Stimulated activated CD4-positive, alpha-beta T cell treated with anti-CD3 and anti-CD28 coated beads, TNF-alpha, amount 100 ng/mL, for 4 hours (primary cell): ENCODE measurements around the gene GAPDH.

ENCODE experiments used
- DNase-seq, 3 experiments: peaks; one replicate each; pipeline ENCODE4 v3.0.0-alpha.2; 2020; ENCODE audit warnings: low read depth in 3 of 3

Gene GAPDH

DNA sequence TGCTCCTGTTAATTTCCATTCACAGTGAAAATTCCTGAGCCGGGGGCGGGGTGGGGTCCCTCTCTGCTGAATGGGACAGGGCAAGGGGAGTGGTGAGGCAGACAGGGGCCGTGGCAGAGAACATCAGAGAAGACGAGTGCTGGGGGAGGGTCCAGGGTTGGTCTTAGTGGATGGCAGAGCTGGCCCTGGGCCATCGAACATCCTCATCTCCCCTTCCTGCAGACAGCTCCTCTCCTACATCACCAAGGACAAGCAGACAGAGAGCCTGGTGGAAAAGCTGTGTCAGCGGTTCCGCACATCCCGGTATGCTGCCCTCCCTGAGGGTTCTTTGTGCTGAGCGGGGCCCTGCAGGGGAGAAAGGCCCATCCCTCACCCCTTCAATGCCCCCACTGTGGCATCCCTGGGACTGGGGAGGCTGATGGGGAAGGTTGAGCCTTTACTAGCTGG, 5.0 kb upstream of the GAPDH start:
- no peak for DNase-seq

DNA sequence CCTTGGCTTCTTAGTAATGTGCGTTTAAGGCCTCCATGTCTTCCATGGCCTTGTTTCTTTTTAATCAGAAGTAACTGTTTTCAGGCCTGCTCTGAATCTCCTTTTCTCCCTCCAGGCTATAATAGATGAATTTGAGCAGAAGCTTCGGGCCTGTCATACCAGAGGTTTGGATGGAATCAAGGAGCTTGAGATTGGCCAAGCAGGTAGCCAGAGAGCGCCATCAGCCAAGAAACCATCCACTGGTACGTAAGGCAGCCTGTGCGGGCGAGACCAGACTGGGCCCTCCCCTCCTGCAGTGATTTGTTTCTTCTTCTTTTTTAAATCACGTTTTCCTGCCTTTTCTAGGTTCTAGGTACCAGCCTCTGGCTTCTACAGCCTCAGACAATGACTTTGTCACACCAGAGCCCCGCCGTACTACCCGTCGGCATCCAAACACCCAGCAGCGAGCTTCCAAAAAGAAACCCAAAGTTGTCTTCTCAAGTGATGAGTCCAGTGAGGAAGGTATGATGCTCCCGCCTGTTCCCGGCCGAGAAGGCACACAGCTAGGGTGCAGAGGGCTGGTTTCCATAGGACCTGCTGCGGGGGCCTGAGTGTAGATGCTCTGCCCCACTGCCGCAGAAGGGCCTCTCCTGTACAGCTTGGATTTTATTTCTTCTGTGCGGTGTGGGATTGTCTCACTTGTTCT, 3.6 kb upstream of the GAPDH start:
- no peak for DNase-seq

DNA sequence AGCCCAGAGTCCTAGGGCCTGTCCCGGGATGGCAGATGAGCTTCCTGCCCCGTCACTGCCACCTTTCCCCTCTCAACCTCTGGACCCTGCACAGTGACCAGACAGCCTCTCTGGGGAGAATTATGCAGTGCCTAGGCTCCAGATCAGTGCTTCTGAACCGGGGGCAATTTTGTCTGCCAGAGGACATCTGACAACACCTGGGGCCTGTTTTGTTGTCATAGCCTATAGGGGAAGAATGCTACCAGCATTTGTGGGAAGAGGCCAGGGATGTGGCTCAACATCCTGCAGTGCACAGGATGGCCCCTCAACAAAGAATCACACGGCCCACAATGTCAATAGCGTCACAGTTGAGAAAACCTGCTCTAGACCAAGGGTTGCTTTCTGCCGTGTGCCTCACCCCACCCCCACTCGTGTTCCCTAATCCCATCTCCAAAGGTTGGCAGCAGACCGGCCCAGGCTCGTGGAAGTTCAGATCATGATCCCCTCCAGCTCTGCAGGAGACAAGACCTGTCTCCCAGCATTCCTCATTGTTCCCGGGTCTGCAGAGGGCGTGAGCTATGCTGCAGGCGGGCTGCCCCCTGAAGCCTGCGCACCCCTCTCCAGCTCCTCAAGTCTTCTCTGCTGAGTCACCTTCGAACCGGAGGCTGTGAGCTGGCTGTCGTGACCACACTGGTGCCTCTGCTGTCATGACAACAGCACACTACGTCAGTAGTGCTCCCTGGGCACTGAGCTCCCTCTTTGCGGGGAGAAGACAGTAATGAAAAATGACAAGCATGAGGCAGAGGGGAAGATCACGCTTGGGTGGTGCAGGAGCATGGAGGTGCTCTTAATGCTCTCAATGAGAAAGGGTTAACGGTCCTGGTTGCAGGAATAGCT, 2.0 kb upstream of the GAPDH start:
- peak; percentile 57 to 76 (median 73) for DNase-seq

DNA sequence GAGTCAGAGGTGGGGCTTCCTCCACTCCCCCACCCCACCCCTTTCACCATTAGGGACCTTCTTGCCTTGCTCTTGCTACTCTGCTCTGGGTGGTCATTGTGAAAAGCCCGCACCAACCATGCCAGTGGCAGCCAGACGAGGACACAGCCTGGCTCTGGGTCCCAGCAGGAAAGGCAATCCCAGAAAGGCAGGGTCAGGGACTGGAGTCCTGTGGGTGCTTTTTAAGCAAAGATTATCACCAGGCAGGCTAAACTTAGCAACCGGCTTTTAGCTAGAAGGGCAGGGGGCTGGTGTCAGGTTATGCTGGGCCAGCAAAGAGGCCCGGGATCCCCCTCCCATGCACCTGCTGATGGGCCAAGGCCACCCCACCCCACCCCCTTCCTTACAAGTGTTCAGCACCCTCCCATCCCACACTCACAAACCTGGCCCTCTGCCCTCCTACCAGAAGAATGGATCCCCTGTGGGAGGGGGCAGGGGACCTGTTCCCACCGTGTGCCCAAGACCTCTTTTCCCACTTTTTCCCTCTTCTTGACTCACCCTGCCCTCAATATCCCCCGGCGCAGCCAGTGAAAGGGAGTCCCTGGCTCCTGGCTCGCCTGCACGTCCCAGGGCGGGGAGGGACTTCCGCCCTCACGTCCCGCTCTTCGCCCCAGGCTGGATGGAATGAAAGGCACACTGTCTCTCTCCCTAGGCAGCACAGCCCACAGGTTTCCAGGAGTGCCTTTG, 1.2 kb upstream of the GAPDH start:
- no peak for DNase-seq

DNA sequence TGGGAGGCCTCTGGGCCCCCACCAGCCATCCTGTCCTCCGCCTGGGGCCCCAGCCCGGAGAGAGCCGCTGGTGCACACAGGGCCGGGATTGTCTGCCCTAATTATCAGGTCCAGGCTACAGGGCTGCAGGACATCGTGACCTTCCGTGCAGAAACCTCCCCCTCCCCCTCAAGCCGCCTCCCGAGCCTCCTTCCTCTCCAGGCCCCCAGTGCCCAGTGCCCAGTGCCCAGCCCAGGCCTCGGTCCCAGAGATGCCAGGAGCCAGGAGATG, 729 bp upstream of the GAPDH start:
- DNase-seq: no peak

DNA sequence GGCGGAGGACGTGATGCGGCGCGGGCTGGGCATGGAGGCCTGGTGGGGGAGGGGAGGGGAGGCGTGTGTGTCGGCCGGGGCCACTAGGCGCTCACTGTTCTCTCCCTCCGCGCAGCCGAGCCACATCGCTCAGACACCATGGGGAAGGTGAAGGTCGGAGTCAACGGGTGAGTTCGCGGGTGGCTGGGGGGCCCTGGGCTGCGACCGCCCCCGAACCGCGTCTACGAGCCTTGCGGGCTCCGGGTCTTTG, 303 bp downstream of the GAPDH start:
- no peak for DNase-seq

DNA sequence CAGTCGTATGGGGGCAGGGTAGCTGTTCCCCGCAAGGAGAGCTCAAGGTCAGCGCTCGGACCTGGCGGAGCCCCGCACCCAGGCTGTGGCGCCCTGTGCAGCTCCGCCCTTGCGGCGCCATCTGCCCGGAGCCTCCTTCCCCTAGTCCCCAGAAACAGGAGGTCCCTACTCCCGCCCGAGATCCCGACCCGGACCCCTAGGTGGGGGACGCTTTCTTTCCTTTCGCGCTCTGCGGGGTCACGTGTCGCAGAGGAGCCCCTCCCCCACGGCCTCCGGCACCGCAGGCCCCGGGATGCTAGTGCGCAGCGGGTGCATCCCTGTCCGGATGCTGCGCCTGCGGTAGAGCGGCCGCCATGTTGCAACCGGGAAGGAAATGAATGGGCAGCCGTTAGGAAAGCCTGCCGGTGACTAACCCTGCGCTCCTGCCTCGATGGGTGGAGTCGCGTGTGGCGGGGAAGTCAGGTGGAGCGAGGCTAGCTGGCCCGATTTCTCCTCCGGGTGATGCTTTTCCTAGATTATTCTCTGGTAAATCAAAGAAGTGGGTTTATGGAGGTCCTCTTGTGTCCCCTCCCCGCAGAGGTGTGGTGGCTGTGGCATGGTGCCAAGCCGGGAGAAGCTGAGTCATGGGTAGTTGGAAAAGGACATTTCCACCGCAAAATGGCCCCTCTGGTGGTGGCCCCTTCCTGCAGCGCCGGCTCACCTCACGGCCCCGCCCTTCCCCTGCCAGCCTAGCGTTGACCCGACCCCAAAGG, 804 bp downstream of the GAPDH start:
- peak; percentile 55 to 63 (median 57) for DNase-seq

DNA sequence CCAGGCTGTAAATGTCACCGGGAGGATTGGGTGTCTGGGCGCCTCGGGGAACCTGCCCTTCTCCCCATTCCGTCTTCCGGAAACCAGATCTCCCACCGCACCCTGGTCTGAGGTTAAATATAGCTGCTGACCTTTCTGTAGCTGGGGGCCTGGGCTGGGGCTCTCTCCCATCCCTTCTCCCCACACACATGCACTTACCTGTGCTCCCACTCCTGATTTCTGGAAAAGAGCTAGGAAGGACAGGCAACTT, 1.3 kb downstream of the GAPDH start:
- DNase-seq: no peak

DNA sequence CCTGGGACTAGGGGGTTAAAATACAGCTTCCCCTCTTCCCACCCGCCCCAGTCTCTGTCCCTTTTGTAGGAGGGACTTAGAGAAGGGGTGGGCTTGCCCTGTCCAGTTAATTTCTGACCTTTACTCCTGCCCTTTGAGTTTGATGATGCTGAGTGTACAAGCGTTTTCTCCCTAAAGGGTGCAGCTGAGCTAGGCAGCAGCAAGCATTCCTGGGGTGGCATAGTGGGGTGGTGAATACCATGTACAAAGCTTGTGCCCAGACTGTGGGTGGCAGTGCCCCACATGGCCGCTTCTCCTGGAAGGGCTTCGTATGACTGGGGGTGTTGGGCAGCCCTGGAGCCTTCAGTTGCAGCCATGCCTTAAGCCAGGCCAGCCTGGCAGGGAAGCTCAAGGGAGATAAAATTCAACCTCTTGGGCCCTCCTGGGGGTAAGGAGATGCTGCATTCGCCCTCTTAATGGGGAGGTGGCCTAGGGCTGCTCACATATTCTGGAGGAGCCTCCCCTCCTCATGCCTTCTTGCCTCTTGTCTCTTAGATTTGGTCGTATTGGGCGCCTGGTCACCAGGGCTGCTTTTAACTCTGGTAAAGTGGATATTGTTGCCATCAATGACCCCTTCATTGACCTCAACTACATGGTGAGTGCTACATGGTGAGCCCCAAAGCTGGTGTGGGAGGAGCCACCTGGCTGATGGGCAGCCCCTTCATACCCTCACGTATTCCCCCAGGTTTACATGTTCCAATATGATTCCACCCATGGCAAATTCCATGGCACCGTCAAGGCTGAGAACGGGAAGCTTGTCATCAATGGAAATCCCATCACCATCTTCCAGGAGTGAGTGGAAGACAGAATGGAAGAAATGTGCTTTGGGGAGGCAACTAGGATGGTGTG, 1.9 kb downstream of the GAPDH start:
- no peak for DNase-seq

DNA sequence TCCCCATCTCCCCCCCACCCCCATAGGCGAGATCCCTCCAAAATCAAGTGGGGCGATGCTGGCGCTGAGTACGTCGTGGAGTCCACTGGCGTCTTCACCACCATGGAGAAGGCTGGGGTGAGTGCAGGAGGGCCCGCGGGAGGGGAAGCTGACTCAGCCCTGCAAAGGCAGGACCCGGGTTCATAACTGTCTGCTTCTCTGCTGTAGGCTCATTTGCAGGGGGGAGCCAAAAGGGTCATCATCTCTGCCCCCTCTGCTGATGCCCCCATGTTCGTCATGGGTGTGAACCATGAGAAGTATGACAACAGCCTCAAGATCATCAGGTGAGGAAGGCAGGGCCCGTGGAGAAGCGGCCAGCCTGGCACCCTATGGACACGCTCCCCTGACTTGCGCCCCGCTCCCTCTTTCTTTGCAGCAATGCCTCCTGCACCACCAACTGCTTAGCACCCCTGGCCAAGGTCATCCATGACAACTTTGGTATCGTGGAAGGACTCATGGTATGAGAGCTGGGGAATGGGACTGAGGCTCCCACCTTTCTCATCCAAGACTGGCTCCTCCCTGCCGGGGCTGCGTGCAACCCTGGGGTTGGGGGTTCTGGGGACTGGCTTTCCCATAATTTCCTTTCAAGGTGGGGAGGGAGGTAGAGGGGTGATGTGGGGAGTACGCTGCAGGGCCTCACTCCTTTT, 2.7 kb downstream of the GAPDH start:
- no peak for DNase-seq

DNA sequence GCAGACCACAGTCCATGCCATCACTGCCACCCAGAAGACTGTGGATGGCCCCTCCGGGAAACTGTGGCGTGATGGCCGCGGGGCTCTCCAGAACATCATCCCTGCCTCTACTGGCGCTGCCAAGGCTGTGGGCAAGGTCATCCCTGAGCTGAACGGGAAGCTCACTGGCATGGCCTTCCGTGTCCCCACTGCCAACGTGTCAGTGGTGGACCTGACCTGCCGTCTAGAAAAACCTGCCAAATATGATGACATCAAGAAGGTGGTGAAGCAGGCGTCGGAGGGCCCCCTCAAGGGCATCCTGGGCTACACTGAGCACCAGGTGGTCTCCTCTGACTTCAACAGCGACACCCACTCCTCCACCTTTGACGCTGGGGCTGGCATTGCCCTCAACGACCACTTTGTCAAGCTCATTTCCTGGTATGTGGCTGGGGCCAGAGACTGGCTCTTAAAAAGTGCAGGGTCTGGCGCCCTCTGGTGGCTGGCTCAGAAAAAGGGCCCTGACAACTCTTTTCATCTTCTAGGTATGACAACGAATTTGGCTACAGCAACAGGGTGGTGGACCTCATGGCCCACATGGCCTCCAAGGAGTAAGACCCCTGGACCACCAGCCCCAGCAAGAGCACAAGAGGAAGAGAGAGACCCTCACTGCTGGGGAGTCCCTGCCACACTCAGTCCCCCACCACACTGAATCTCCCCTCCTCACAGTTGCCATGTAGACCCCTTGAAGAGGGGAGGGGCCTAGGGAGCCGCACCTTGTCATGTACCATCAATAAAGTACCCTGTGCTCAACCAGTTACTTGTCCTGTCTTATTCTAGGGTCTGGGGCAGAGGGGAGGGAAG, 3.5 kb downstream of the GAPDH start:
- DNase-seq: peak; percentile 68 to 74 (median 71)

DNA sequence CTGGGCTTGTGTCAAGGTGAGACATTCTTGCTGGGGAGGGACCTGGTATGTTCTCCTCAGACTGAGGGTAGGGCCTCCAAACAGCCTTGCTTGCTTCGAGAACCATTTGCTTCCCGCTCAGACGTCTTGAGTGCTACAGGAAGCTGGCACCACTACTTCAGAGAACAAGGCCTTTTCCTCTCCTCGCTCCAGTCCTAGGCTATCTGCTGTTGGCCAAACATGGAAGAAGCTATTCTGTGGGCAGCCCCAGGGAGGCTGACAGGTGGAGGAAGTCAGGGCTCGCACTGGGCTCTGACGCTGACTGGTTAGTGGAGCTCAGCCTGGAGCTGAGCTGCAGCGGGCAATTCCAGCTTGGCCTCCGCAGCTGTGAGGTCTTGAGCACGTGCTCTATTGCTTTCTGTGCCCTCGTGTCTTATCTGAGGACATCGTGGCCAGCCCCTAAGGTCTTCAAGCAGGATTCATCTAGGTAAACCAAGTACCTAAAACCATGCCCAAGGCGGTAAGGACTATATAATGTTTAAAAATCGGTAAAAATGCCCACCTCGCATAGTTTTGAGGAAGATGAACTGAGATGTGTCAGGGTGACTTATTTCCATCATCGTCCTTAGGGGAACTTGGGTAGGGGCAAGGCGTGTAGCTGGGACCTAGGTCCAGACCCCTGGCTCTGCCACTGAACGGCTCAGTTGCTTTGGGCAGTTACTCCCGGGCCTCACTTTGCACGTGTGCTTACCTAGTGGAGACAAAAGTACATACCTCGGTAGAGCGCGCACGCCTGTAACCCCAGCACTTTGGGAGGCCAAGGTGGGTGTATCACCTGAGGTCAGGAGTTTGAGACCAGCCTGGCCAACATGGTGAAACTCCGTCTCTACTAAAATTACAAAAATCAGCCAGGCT, 4.3 kb downstream of the GAPDH start:
- no peak for DNase-seq

DNA sequence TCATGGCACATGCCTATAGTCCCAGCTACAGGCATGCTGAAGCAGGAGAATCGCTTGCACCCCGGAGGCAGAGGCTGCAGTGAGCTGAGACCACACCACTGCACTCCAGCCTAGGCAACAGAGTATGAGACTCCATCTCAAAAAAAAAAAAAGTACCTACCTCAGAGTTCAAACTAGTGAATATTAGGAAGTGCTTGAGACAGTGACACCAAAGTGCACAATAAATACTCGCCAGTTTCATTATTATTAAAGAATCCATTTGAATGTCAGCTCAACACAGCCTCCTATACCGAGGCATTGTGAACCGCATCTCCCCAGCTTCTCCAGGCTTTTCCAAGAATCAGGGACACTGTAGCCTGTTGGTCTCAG, 5.0 kb downstream of the GAPDH start:
- no peak for DNase-seq

DNA sequence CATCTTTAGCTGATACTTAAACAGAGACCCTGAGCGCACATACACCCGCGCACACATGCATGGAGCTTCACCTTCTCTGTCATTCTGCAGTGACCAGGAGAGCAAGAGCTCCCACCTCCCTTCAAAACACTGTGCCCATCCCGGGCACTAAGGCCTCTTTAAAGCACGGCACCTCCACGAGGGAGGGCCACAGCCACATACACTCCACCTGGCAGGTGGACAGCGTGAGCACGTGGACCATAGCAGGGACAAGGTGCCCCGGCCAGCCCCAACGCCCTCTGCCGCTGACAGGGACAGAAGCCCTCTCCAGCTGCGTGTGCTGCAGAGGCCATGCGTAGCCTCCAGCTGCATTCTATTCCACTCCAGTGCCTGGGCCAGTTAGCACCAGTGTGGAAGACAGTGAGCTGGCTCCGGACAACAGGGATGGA, 5.4 kb downstream of the GAPDH start:
- no peak for DNase-seq

DNA sequence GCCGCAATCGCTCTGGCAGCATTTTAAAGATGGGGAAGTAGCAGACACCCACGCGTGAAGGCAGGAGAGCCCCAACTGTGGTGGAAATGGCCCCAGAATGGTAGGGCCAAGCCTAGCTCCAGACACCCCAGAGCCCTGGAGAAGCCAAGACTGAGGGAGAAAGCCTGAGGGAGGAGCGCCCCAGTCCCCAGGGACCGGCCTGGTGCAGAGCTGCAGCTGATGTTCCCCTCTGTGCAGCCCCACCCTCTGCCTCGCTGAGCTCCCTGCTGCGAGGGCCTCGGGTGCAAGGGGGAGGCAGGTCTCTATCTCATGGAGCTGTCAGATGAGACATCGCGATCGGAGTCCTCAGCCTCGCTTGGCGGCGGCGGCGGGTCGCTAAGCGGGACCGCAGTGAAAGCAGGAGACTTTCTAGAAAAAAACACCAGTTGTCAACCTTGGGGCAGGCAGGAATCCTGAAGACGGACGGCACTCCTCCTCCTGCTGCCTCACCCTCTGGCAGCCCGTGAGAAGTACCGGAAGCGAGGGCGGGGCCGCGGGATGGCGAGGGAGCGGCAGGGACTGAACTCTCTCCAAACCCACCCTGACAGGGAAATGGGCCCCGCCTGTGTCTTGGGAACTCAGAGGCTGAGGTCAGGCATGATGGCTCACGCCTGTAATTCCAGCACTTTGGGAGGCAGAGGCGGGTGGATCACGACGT, 6.0 kb downstream of the GAPDH start:
- DNase-seq: no peak

DNA sequence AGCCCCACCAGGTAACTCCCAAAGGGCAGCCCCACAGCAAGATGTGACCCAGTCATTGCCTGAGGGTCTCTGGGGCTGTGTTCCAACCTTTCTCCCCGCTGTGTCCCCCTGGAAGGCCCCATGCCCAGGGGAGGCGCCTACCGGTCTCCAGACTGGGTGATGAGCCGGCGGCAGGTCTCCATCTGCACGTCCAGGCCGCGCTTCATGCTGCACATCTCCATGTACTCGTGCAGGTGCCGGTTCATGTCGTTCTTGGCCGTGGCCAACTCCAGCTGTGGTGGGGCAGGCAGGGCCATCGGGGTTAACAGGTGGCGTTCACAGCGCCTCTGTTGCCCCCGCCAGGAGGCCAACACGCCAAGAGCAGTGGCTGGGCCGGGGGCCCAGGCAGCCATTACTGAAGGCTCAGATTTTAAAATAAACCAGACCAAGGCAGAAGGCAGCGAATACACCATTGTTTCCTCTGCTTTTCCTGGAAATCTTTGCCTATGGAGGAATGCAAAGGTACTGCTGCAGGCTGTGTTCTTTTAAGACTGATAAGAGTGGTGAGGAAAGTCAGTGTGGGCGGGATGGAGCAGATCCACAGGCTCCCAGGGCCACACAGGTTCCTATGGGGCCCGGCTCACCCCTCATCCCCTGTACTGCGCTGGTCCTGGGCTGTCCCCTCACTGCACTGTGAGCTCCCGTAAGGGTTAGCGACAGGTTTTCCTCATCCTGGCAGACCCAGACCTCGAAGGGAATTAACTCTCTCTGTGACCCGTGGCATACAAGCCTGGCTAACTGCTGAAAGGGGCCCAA, 7.3 kb downstream of the GAPDH start:
- no peak for DNase-seq

DNA sequence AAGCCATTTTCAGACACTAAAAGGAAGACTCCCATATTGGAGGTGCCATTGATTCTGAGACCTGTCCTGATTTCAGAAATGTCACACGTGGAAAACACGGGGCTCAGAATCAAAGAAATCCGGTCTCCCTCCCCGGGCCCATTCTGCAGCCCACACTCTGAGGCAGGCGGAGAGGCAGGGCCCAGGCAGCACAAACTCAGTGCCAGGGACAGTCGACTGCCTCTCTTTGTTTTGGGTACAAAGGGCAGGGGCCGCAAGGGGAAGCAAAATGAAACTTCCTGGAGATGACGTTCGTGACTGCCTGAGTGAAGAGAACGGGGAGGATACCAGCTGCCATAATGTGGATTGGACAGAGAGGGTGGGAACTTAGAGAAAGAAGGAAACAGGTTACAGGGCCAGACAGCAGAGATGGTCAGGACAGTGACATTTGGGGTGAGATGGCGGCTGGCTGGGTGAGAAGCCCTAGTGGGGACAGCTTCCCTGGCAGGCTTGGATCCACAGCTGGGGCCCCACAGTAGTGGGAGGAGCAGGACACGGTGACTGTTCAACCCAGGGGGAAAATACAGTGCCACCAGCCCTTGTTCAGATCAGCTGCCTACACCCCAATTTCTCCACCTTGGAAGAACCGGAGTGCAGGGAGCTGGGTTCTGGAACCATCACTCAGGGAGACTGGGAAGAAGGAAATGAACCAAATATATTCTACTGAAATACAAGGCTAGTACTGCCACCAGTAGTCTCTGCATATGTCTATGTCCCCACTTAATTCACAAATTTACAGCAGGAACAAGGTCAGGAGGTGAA, 8.1 kb downstream of the GAPDH start:
- DNase-seq: no peak
